ENCODE results near the gene CAMSAP2.
"Not testable (repeated sequence)": the region's sequence is repeated elsewhere in the genome, so short reads cannot be mapped to it uniquely, and the experiment has no call there.

CAMSAP2 gene

DNA sequence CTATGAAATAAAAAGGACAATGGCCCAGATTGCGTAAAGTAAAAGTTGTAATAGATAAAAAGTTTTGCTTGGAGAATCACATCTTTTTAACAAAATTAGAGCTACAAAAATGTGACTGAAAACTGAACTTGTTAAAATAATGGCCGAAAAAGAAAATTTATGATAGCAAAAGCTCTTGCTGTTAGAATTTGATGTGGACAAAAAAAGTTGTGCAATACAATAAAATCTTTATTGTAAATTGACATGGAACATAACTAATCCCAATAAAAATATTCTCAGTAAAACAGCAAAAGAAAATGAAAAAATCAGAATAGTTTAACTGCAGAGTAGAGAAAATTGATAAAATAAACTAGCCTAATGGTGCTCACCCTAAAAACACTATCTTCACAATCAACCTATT is 11.4 kb upstream of the CAMSAP2 start:
- H3K9me3 Mint-ChIP-seq (ENCODE audit: low read depth): no peaks in the 10 kb centered on the region
- no peaks in the 10 kb centered on the region for H3K36me3 Mint-ChIP-seq
- H3K4me1 Mint-ChIP-seq (ENCODE audit: low read depth): peaks cover 2% of the 10 kb centered on the region
- H3K4me3 Mint-ChIP-seq: no peak overlapping the region
- no peaks in the 10 kb centered on the region for H3K27me3 Mint-ChIP-seq
- H3K27ac Mint-ChIP-seq: no peak overlapping the region

DNA sequence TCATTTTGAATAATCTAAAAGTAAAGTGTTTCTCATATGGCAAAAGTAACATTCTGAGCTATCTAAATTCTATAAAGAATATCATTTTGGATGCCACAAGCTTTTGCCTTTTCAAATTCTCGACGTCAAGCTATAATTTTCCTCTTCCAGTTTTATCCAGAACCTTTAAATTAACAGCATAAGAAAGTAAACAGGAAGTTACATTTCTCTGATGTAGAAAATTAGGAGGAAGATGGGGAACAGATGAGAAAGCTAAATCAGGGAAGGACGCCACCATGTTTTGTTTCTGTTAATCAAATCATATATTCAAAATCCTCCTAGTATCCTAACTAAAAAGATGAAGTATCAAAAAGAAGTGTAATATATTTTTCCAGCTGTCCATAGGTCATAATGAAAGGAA is 8.8 kb upstream of the CAMSAP2 start:
- peaks cover 2% of the 10 kb centered on the region for H3K4me1 Mint-ChIP-seq (ENCODE audit: low read depth)
- no peak overlapping the region for H3K4me3 Mint-ChIP-seq
- H3K27ac Mint-ChIP-seq: no peak overlapping the region
- no peaks in the 10 kb centered on the region for H3K27me3 Mint-ChIP-seq
- no peaks in the 10 kb centered on the region for H3K36me3 Mint-ChIP-seq
- no peaks in the 10 kb centered on the region for H3K9me3 Mint-ChIP-seq (ENCODE audit: low read depth)

DNA sequence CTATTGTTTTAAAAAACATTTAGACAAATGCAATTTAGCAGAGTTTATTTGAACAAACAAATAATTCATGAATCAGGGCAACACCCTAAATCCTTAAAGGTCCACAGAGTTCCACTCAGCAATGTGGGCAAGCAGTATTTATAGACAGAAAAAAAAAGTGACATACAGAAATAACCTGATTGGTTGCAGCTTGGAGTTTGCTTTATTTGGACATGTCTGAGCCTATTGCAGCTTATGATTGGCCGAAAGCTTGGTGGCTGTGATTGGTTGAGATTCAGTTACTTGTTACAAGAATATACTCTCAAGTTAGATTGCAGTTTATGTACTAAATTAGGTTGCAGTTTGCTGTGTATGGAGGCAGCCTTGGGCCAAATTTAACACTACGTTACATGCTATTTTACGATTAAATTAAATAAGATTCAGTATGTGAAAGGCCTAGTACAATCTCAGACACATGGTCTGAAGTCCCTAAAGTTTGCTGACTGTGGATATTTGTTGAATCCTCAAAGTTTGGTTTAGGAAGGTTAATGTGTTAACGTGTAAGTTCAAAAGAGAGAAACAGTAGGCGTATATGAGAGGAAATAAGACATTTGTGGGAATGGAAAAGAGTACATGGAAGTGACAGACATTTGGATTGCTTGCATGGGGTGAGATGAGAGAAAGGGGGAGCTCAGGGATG is 6.9 kb upstream of the CAMSAP2 start:
- no peak overlapping the region for H3K4me3 Mint-ChIP-seq
- no peaks in the 10 kb centered on the region for H3K27me3 Mint-ChIP-seq
- H3K4me1 Mint-ChIP-seq (ENCODE audit: low read depth): peaks cover 2% of the 10 kb centered on the region
- no peaks in the 10 kb centered on the region for H3K9me3 Mint-ChIP-seq (ENCODE audit: low read depth)
- no peak overlapping the region for H3K27ac Mint-ChIP-seq
- no peaks in the 10 kb centered on the region for H3K36me3 Mint-ChIP-seq

DNA sequence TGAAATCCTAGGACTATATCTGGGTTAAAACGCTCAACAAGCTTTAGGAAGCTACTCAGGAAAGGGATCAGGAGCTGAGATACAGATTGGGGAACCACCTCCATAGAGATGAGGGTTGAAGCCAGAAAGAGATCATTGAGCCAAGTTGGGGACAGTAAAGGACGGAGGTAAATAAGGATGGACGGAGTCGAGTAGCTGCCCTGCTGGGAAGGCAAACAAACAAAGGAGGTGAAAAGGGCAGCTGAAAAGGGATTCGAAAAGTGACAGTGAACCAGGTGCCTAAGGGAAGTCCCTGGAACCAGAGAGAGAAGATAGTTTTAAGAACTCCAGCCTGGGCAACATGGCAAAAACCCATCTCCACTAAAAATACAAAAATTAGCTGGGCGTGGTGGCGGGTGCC is 6.3 kb upstream of the CAMSAP2 start:
- no peaks in the 10 kb centered on the region for H3K9me3 Mint-ChIP-seq (ENCODE audit: low read depth)
- H3K4me3 Mint-ChIP-seq: no peak overlapping the region
- no peaks in the 10 kb centered on the region for H3K27me3 Mint-ChIP-seq
- peaks cover 2% of the 10 kb centered on the region for H3K4me1 Mint-ChIP-seq (ENCODE audit: low read depth)
- no peak overlapping the region for H3K27ac Mint-ChIP-seq
- no peaks in the 10 kb centered on the region for H3K36me3 Mint-ChIP-seq

DNA sequence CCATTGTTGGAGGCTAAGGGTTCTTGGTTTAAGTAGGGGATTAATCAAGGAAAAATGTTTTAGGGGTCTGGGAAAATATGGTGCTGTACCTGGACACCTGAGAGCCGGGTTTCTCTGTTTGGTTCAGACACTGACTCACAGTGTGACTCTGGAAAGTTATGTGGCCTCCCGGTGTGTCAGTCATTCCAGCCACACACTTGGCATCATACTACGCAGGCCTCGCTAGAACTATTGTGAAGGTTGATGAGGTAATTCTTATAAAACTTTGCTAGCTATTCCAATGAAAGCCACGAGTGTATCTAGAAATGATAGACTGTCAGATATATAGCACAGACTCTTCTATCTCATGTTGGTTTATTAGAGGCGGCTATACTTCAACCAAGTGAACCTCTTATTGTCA is 4.8 kb upstream of the CAMSAP2 start:
- Mint-ChIP-seq H3K27me3 (no peaks in the 10 kb centered on the region), H3K9me3 (ENCODE audit: low read depth) (no peaks in the 10 kb centered on the region), H3K27ac (no peak overlapping the region), H3K4me1 (ENCODE audit: low read depth) (peaks cover 11% of the 10 kb centered on the region), H3K36me3 (no peaks in the 10 kb centered on the region), H3K4me3 (no peak overlapping the region)

DNA sequence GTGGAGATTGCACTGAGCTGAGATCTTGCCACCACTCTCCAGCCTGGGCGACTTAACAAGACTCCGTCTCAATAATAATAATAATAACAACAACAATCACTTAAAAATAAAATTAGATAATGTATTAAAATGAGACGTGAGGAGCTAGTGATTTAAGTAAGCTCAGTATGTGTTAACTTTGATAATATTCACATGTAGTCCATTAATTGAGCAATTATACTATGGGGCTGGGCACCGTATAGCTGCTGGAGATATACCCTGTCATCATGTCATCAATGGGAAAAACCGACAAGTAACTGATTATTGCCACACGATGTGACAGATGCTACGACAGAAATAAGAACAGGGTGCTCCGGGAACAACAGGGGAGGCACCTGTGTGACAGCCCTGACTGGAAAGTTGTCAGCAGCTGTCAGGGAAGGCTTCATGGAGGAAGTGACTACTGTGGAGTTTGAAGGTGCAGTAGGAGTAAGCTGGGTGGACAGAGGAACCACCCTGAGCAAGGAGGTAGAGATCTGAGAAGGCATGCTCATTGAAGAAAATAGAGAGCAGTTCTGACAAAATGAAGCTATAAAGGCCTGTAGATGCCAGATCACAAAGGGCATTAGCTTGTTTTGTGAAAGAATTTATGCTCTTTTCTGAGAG is 924 bp upstream of the CAMSAP2 start:
- H3K27me3 Mint-ChIP-seq: no peaks in the 10 kb centered on the region
- H3K27ac Mint-ChIP-seq: peak overlapping the region; percentile 75
- H3K4me3 Mint-ChIP-seq: peak overlapping the region; percentile 93
- peaks cover 29% of the 10 kb centered on the region for H3K4me1 Mint-ChIP-seq (ENCODE audit: low read depth)
- H3K36me3 Mint-ChIP-seq: no peaks in the 10 kb centered on the region
- no peaks in the 10 kb centered on the region for H3K9me3 Mint-ChIP-seq (ENCODE audit: low read depth)

DNA sequence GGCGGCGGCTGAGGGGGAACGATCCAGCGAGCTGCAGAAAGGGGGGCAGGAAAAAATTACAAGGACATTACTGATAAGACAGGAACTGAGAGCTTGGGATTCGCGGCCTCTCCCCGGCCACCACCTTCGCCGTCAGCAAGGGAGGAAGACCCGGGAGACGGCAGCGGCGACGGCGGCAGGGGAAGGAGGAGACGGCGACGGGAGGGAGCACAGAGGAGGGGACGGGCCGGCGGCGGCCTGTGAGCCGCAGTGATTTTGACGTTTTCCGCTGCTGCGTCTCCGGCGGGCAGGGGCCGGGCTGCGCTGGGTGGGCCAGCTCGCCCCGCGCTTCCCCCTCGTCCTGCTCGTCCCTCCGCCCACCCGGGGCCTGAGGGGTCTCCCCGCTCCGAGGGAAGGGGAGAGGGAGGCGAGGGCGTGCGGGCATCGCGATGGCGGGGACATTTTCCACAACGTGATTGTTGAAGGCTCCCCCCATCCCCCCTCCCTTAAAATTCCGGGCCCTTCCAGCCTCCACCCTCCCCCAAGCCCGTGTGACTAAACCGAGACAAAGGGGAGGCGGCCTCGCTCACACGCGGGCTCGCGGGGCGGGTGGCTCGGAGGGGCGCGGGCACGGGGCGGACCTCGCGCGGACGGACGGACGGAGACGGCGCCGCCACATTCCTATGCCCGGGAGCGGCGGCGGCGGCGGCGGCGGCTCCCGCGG is 407 bp downstream of the CAMSAP2 start:
- H3K27me3 Mint-ChIP-seq: no peaks in the 10 kb centered on the region
- H3K36me3 Mint-ChIP-seq: no peaks in the 10 kb centered on the region
- no peaks in the 10 kb centered on the region for H3K9me3 Mint-ChIP-seq (ENCODE audit: low read depth)
- H3K27ac Mint-ChIP-seq: peak overlapping the region; percentile 78
- peaks cover 32% of the 10 kb centered on the region for H3K4me1 Mint-ChIP-seq (ENCODE audit: low read depth)
- H3K4me3 Mint-ChIP-seq: peak overlapping the region; percentile 93

DNA sequence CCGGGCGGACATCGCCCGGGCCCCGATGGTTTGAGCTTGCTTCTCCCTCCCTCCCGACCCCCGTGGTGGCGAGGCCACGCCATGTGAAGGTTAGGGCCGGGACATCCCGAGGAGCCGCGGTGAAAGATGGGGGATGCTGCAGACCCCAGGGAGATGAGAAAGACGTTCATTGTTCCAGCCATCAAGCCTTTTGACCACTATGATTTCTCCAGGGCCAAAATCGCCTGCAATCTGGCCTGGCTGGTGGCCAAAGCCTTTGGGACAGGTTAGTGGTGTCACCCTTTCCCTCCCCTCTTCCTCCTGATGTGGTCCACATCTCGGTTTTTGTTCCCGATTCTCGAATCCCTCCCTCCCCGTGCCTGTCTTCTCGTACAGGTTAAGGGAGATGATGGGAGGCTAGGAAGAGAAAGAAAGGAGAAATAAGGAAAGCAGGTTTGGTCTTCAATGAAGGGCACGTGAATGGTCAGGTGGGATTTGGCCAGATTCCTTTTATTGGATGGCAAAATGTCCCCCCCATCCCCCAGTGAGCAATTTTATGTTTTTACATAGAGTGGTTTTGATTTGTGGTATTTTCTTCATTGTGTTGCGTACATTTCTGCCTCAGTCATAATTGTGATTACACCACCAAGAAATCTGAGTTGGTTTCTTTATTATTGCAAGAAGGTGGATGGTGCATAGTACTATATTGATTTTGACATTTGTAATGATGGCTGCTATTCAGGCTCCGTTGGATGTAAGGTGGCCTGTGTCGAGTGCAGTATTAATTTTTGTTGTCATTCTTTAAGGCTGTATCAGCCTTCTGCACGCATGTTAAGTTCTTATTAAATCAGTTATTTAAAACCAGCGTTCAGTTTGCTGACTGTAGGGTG is 1.2 kb downstream of the CAMSAP2 start:
- peak overlapping the region; percentile 87 for H3K4me3 Mint-ChIP-seq
- no peaks in the 10 kb centered on the region for H3K9me3 Mint-ChIP-seq (ENCODE audit: low read depth)
- peaks cover 38% of the 10 kb centered on the region for H3K4me1 Mint-ChIP-seq (ENCODE audit: low read depth)
- H3K27ac Mint-ChIP-seq: peak overlapping the region; percentile 7
- no peaks in the 10 kb centered on the region for H3K36me3 Mint-ChIP-seq
- H3K27me3 Mint-ChIP-seq: no peaks in the 10 kb centered on the region

DNA sequence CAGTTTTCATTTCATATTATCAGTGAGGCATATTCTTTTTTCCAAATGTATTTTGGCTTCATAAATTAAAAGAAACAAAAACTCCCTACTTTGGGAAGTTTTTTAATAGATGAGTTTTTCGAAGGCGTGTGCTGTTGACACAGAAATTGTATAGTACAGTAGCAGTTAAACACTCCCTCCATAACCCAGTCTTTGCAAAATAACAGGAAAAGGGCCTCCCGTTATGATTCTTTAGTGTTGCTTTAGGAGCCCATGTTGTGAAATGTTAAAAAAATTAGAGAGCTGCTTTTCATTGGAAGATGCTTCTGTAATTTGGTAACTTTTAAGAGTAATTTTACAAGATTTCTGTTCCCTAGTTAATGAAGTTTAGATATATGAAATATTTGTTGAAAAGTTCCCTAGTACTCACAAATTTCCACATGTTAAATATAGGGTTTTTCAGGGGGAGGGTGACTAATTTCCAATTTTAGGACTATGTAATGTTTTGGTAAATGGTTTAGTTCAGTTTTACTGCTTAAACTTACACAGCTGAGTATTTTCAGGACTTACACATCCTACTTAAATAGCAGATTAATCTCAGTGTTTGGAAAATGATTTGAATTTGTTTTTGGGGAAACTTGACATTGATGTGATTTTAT is 2.0 kb downstream of the CAMSAP2 start:
- Mint-ChIP-seq H3K27ac (no peak overlapping the region), H3K4me1 (ENCODE audit: low read depth) (peaks cover 38% of the 10 kb centered on the region), H3K9me3 (ENCODE audit: low read depth) (no peaks in the 10 kb centered on the region), H3K27me3 (no peaks in the 10 kb centered on the region), H3K36me3 (no peaks in the 10 kb centered on the region), H3K4me3 (peak overlapping the region; percentile 87)

DNA sequence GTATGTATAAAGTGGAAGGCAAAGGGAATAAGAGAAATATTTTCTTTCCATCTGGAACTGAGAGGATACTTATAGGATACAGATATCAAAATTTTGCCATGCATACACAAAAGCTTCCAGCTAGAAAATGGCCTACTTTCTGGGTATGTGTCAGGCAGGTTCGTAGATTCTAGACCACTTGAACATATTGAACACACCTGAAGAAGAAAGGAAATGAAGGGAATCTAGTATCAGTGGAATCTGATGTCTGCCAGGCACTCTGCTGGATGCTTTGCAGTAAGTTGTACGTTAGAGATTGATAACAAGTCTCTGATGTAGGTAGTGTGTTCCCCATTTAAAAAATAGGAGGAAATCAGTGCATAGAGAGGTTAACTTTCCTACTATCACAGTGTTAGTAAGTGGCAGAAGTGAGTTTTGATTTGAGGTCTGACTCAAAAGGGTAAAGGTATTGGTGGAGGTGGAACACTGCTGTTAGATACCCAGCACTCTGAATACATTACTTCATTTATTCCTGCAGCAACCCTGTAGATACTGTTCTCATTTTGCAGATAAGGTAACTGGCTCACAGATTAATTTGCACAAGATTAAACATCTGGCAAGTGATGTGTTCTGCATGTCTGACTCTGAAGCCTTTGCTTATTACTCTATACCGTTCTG is 3.0 kb downstream of the CAMSAP2 start:
- Mint-ChIP-seq H3K4me1 (ENCODE audit: low read depth) (peaks cover 40% of the 10 kb centered on the region), H3K4me3 (peak overlapping the region; percentile 0), H3K27me3 (no peaks in the 10 kb centered on the region), H3K9me3 (ENCODE audit: low read depth) (no peaks in the 10 kb centered on the region), H3K36me3 (no peaks in the 10 kb centered on the region), H3K27ac (no peak overlapping the region)

DNA sequence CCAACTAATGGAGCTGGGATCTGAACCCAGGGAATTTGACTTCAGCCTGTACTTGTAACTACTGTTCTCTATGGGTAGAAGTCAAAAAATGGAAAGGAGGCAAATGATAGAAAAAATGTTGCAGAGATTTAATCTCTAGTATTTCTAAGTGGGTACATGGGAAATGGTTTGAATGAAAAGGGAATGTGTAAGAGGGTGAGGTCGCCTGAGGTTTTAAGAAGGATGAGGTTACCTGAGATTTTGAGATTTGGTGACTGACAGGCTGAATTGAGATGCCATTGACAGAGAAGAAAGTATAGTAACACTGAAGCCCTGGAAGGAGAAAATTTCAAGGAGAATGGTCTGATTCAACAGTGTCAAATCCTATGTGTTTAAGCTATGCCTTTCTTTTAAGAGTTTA is 5.5 kb downstream of the CAMSAP2 start:
- H3K27ac Mint-ChIP-seq: no peak overlapping the region
- H3K36me3 Mint-ChIP-seq: no peaks in the 10 kb centered on the region
- no peaks in the 10 kb centered on the region for H3K9me3 Mint-ChIP-seq (ENCODE audit: low read depth)
- no peak overlapping the region for H3K4me3 Mint-ChIP-seq
- no peaks in the 10 kb centered on the region for H3K27me3 Mint-ChIP-seq
- H3K4me1 Mint-ChIP-seq (ENCODE audit: low read depth): peaks cover 31% of the 10 kb centered on the region

DNA sequence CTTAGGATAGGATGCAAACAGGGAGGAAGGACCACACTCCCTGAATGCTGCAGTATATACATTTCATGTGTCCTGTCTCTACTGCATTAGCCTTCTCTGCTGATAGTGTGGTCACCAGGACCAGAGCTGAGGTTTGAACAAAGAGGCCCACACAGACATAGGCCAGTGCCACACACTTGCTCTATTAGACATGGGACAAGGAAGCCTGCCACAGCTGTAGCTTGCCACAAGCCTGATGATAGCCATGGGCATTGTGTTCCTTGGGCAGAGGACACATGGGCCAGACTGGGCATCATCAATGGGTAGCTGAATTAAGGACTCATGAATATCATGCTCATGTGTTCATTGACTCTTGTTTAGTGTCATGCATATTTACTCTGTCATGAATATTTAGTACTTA is 10.4 kb downstream of the CAMSAP2 start:
- Mint-ChIP-seq H3K4me1 (ENCODE audit: low read depth) (peaks cover 13% of the 10 kb centered on the region), H3K9me3 (ENCODE audit: low read depth) (no peaks in the 10 kb centered on the region), H3K4me3 (no peak overlapping the region)

DNA sequence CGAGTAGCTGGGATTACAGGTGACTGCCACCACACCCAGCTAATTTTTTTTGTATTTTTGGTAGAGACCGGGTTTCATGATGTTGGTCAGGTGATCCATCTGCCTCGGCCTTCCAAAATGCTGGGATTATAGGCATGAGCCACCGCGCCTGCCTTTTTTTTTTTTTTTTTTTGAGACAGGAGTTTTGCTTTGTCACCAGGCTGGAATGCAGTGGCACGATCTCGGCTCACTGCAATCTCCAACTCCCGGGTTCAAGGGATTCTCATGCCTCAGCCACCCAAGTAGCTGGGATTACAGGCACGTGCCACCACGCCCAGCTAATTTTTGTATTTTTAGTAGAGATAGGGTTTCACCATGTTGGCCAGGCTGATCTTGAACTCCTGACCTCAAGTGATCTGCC is 12.1 kb downstream of the CAMSAP2 start:
- not testable (repeated sequence) for H3K36me3 Mint-ChIP-seq; H3K9me3 Mint-ChIP-seq (ENCODE audit: low read depth); H3K27ac Mint-ChIP-seq; H3K4me3 Mint-ChIP-seq; H3K4me1 Mint-ChIP-seq (ENCODE audit: low read depth); H3K27me3 Mint-ChIP-seq

More for the DNA sequence above, 10.4 kb downstream of the CAMSAP2 start:
- Mint-ChIP-seq H3K27me3 (no peaks in the 10 kb centered on the region), H3K27ac (no peak overlapping the region), H3K36me3 (peaks cover 3% of the 10 kb centered on the region)

DNA sequence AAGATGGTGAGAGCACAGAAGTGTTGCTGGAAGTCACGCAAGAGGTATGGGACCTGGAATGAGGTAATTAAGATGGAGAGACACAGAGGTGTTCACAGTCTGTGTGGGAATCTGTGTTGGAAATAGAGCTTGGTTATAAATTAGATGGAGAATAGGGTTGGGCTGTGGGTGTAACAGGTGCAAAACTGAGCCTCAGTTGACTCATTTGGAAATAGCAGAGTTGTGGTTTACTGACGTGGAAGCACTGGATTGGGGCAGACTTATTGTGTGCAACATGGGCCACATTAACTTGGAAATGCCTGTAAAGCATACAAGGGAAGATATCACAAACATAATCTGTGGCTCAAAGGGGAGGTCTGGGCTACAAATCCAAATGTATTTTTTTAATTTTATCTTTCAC is 13.0 kb downstream of the CAMSAP2 start:
- no peaks in the 10 kb centered on the region for H3K27me3 Mint-ChIP-seq
- H3K4me3 Mint-ChIP-seq: no peak overlapping the region
- H3K9me3 Mint-ChIP-seq (ENCODE audit: low read depth): no peaks in the 10 kb centered on the region
- H3K36me3 Mint-ChIP-seq: peaks cover 3% of the 10 kb centered on the region
- H3K27ac Mint-ChIP-seq: no peak overlapping the region
- H3K4me1 Mint-ChIP-seq (ENCODE audit: low read depth): peaks cover 5% of the 10 kb centered on the region
